SK-N-SH treated with all-trans-retinoic acid at 6 μM for 48 hours (cell line): ENCODE measurements around the gene SMS.

Experiments
- ATAC-seq: fragments of 200-7000 bp; cut with Tn5 transposase; 3 replicates; pipeline ENCODE4 v1.9.1; 2020; ENCODE audit warnings: mild to moderate bottlenecking, moderate library complexity
- ARNTL ChIP-seq: fragments of 450-650 bp; formaldehyde crosslinking; IDR thresholded peaks from 2 replicates; pipeline ENCODE4 v1.5.0; 2020; ENCODE audit warnings: low read depth, mild to moderate bottlenecking, moderate library complexity, borderline replicate concordance
- BACH2 ChIP-seq: fragments of 250-450 bp; sonication (Bioruptor Pico); IDR thresholded peaks from 2 replicates; pipeline ENCODE4 v1.9.0; 2021; ENCODE audit warnings: mild to moderate bottlenecking, borderline replicate concordance
- CREB5 ChIP-seq: fragments of 250-450 bp; sonication (Bioruptor Pico); IDR thresholded peaks from 2 replicates; pipeline ENCODE4 v1.5.1; 2020; ENCODE audit warnings: low read depth, mild to moderate bottlenecking, moderate library complexity
- CSDC2 ChIP-seq: fragments of 250-450 bp; sonication (Bioruptor Pico); IDR thresholded peaks from 2 replicates; pipeline ENCODE4 v1.5.0; 2020; ENCODE audit warnings: mild to moderate bottlenecking, moderate library complexity
- ESRRG ChIP-seq: fragments of 250-450 bp; sonication (Bioruptor Pico); IDR thresholded peaks from 2 replicates; pipeline ENCODE4 v1.6.1; 2021; ENCODE audit warnings: mild to moderate bottlenecking
- GLIS3 ChIP-seq: fragments of 250-450 bp; sonication (Bioruptor Pico); IDR thresholded peaks from 2 replicates; pipeline ENCODE4 v1.5.0; 2020; ENCODE audit warnings: mild to moderate bottlenecking, moderate library complexity
- ISL1 ChIP-seq: fragments of 250-450 bp; sonication (Bioruptor Pico); IDR thresholded peaks from 2 replicates; pipeline ENCODE4 v2.1.2; 2022; ENCODE audit warnings: mild to moderate bottlenecking, moderate library complexity
- OSR1 ChIP-seq: fragments of 250-450 bp; sonication (Bioruptor Pico); IDR thresholded peaks from 2 replicates; pipeline ENCODE4 v1.8.0; 2022; ENCODE audit warnings: moderate library complexity, mild to moderate bottlenecking, inconsistent platforms
- POU6F1 ChIP-seq: fragments of 250-450 bp; sonication (Bioruptor Pico); IDR thresholded peaks from 2 replicates; pipeline ENCODE4 v1.8.0; 2021; ENCODE audit warnings: low read depth, mild to moderate bottlenecking, moderate library complexity, borderline replicate concordance
- PPARA ChIP-seq: fragments of 250-450 bp; sonication (Bioruptor Pico); IDR thresholded peaks from 2 replicates; pipeline ENCODE4 v1.5.0; 2020; ENCODE audit warnings: mild to moderate bottlenecking, borderline replicate concordance
- RARB ChIP-seq: fragments of 250-450 bp; sonication (Bioruptor Pico); IDR thresholded peaks from 2 replicates; pipeline ENCODE4 v1.8.0; 2021; ENCODE audit warnings: mild to moderate bottlenecking, moderate library complexity
- SNAI2 ChIP-seq: fragments of 250-450 bp; sonication (Bioruptor Pico); IDR thresholded peaks from 2 replicates; pipeline ENCODE4 v1.5.0; 2020; ENCODE audit warnings: mild to moderate bottlenecking, moderate library complexity
- TCF4 ChIP-seq: fragments of 250-450 bp; sonication (Bioruptor Pico); IDR thresholded peaks from 2 replicates; pipeline ENCODE4 v1.8.0; 2021; ENCODE audit warnings: mild to moderate bottlenecking, moderate library complexity, borderline replicate concordance
- TOX ChIP-seq: fragments of 250-450 bp; sonication (Bioruptor Pico); IDR thresholded peaks from 2 replicates; pipeline ENCODE4 v1.8.0; 2021; ENCODE audit warnings: mild to moderate bottlenecking, moderate library complexity, borderline replicate concordance
- ZC3H10 ChIP-seq: fragments of 250-450 bp; sonication (Bioruptor Pico); IDR thresholded peaks from 2 replicates; pipeline ENCODE4 v1.5.1; 2021; ENCODE audit warnings: mild to moderate bottlenecking, moderate library complexity
- ZFP3 ChIP-seq: fragments of 250-450 bp; sonication (Bioruptor Pico); IDR thresholded peaks from 2 replicates; pipeline ENCODE4 v1.5.0; 2020; ENCODE audit warnings: mild to moderate bottlenecking, moderate library complexity
- ZFP30 ChIP-seq: fragments of 450-650 bp; formaldehyde crosslinking; IDR thresholded peaks from 2 replicates; pipeline ENCODE4 v1.5.0; 2022; ENCODE audit warnings: mild to moderate bottlenecking, moderate library complexity
- ZNF565 ChIP-seq: fragments of 450-650 bp; formaldehyde crosslinking; conservative IDR thresholded peaks from 2 replicates; pipeline ENCODE4 v1.5.0; 2020; ENCODE audit warnings: low read depth, mild to moderate bottlenecking, moderate library complexity
- ZNF70 ChIP-seq: fragments of 450-650 bp; formaldehyde crosslinking; IDR thresholded peaks from 2 replicates; pipeline ENCODE4 v1.5.0; 2020; ENCODE audit warnings: mild to moderate bottlenecking, moderate library complexity
- TF ChIP-seq, protein P1 (sequence below): fragments of 250-450 bp; sonication (Bioruptor Pico); IDR thresholded peaks from 2 replicates; pipeline ENCODE4 v1.5.1; 2021; ENCODE audit warnings: mild to moderate bottlenecking, moderate library complexity
- TF ChIP-seq, protein P2 (sequence below): fragments of 250-450 bp; sonication (Bioruptor Pico); IDR thresholded peaks from 2 replicates; pipeline ENCODE4 v1.8.0; 2020; ENCODE audit warnings: mild to moderate bottlenecking, moderate library complexity, borderline replicate concordance
- TF ChIP-seq, protein P3 (sequence below): fragments of 250-450 bp; sonication (Bioruptor Pico); IDR thresholded peaks from 2 replicates; pipeline ENCODE4 v1.5.0; 2020; ENCODE audit warnings: mild to moderate bottlenecking, moderate library complexity

The SMS gene

GRCh38 chrX:21975812-21976211, 35.3 kb downstream of the SMS start:
- TF ChIP-seq ZFP30 (CRISPR knock-in tag) (no peak), RARB (CRISPR knock-in tag) (no peak), GLIS3 (CRISPR knock-in tag) (no peak), OSR1 (CRISPR knock-in tag) (no peak), ARNTL (no peak), CREB5 (CRISPR knock-in tag) (no peak), TCF4 (no peak), ZFP3 (CRISPR knock-in tag) (no peak), ZNF565 (CRISPR knock-in tag) (no peak), BACH2 (CRISPR knock-in tag) (no peak), TOX (CRISPR knock-in tag) (no peak), ESRRG (CRISPR knock-in tag) (no peak), ZNF70 (no peak), POU6F1 (CRISPR knock-in tag) (no peak)
- TF ChIP-seq, protein P1, sequence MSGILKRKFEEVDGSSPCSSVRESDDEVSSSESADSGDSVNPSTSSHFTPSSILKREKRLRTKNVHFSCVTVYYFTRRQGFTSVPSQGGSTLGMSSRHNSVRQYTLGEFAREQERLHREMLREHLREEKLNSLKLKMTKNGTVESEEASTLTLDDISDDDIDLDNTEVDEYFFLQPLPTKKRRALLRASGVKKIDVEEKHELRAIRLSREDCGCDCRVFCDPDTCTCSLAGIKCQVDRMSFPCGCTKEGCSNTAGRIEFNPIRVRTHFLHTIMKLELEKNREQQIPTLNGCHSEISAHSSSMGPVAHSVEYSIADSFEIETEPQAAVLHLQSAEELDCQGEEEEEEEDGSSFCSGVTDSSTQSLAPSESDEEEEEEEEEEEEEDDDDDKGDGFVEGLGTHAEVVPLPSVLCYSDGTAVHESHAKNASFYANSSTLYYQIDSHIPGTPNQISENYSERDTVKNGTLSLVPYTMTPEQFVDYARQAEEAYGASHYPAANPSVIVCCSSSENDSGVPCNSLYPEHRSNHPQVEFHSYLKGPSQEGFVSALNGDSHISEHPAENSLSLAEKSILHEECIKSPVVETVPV, result no peak
- TF ChIP-seq, protein P2, sequence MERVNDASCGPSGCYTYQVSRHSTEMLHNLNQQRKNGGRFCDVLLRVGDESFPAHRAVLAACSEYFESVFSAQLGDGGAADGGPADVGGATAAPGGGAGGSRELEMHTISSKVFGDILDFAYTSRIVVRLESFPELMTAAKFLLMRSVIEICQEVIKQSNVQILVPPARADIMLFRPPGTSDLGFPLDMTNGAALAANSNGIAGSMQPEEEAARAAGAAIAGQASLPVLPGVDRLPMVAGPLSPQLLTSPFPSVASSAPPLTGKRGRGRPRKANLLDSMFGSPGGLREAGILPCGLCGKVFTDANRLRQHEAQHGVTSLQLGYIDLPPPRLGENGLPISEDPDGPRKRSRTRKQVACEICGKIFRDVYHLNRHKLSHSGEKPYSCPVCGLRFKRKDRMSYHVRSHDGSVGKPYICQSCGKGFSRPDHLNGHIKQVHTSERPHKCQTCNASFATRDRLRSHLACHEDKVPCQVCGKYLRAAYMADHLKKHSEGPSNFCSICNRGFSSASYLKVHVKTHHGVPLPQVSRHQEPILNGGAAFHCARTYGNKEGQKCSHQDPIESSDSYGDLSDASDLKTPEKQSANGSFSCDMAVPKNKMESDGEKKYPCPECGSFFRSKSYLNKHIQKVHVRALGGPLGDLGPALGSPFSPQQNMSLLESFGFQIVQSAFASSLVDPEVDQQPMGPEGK (CRISPR knock-in tag), result no peak
- TF ChIP-seq, protein P3, sequence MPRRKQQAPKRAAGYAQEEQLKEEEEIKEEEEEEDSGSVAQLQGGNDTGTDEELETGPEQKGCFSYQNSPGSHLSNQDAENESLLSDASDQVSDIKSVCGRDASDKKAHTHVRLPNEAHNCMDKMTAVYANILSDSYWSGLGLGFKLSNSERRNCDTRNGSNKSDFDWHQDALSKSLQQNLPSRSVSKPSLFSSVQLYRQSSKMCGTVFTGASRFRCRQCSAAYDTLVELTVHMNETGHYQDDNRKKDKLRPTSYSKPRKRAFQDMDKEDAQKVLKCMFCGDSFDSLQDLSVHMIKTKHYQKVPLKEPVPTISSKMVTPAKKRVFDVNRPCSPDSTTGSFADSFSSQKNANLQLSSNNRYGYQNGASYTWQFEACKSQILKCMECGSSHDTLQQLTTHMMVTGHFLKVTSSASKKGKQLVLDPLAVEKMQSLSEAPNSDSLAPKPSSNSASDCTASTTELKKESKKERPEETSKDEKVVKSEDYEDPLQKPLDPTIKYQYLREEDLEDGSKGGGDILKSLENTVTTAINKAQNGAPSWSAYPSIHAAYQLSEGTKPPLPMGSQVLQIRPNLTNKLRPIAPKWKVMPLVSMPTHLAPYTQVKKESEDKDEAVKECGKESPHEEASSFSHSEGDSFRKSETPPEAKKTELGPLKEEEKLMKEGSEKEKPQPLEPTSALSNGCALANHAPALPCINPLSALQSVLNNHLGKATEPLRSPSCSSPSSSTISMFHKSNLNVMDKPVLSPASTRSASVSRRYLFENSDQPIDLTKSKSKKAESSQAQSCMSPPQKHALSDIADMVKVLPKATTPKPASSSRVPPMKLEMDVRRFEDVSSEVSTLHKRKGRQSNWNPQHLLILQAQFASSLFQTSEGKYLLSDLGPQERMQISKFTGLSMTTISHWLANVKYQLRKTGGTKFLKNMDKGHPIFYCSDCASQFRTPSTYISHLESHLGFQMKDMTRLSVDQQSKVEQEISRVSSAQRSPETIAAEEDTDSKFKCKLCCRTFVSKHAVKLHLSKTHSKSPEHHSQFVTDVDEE (CRISPR knock-in tag), result no peak
- peak; percentile 53 for ATAC-seq

- TF ChIP-seq RARB (CRISPR knock-in tag), result no peak
- no peak for TF ChIP-seq OSR1 (CRISPR knock-in tag)
Observed at GRCh38 chrX:21978346-21978745, 37.8 kb downstream of the SMS start.

GRCh38 chrX:21982311-21982710, 41.8 kb downstream of the SMS start:
- ATAC-seq, result no peak
- TF ChIP-seq ZC3H10 (CRISPR knock-in tag) (no peak), PPARA (CRISPR knock-in tag) (no peak), SNAI2 (CRISPR knock-in tag) (no peak), RARB (CRISPR knock-in tag) (no peak), ISL1 (no peak), CSDC2 (CRISPR knock-in tag) (no peak), CREB5 (CRISPR knock-in tag) (no peak), TCF4 (no peak), OSR1 (CRISPR knock-in tag) (no peak), ZFP3 (CRISPR knock-in tag) (no peak), ZNF70 (no peak), ZNF565 (CRISPR knock-in tag) (no peak), POU6F1 (CRISPR knock-in tag) (no peak), ARNTL (no peak), TOX (CRISPR knock-in tag) (no peak)
- TF ChIP-seq, protein P1, result no peak

More at GRCh38 chrX:21978346-21978745, 37.8 kb downstream of the SMS start:
- no peak for ATAC-seq
